Adrenal gland (tissue), 12 donors: ENCODE measurements around the gene CAPS2. TPM values are rescaled to one million over a fixed set of nuclear protein-coding genes. Genes with fewer than 3 reads are reported as not detected.

Source experiments
- DNase-seq, 7 donors: peaks; one replicate each; pipeline ENCODE4 v3.0.0-alpha.2; 2019 to 2020
- H3K27ac ChIP-seq, 5 donors: fragments of 200-600 bp; sonication (generic) in 4 of 5; 1 replicate in 3 of 5; 2 replicates in 2 of 5; pipeline versions ENCODE4 v1.5.1 to v1.8.0; 2016 to 2020; ENCODE audit warnings: mild to moderate bottlenecking in 1 of 5
- H3K27me3 ChIP-seq: fragments of 200-600 bp; 2 replicates; pipeline ENCODE4 v1.8.0; 2021
- H3K36me3 ChIP-seq, 2 donors: fragments of 200-600 bp; replicated peaks in 1 of 2; 1 replicate in 1 of 2; 2 replicates in 1 of 2; pipeline versions ENCODE4 v1.5.1 to v1.8.0; 2018 to 2022
- H3K4me1 ChIP-seq, 2 donors: fragments of 200-600 bp; replicated peaks in 1 of 2; 1 replicate in 1 of 2; 2 replicates in 1 of 2; pipeline versions ENCODE4 v1.5.1 to v1.8.0; 2018 to 2021
- H3K4me3 ChIP-seq, 4 donors: fragments of 200-600 bp; sonication (generic) in 3 of 4; one replicate each; pipeline ENCODE4 v1.5.1; 2016 to 2018
- H3K9me3 ChIP-seq, 3 donors: fragments of 200-600 bp; sonication (generic) in 1 of 3; replicated peaks in 1 of 3; 1 replicate in 2 of 3; 2 replicates in 1 of 3; pipeline versions ENCODE4 v1.5.1 to v1.8.0; 2016 to 2021
- POLR2A ChIP-seq, 2 donors: fragments of 450-650 bp; IDR thresholded peaks; one replicate each; pipeline ENCODE4 v1.6.1; 2017; ENCODE audit warnings: antibody characterized with exemption in 2 of 2, mild to moderate bottlenecking in 2 of 2, moderate library complexity in 1 of 2
- WGBS, 4 donors: extraction: QIAGEN DNeasy Blood & Tissue Kit in 2 of 4; methylation state at CpG; one replicate each; pipeline versions ENCODE4 v1.1.5 to v1.1.7; 2013 to 2017; 5-methylcytosine and 5-hydroxymethylcytosine counted together
- intact Hi-C, 2 donors: fragments of 100-400 bp; cut with DNase I; formaldehyde crosslinking; loops; one replicate each; pipeline versions ENCODE4 v1.14.1 to v1.15.0; 2022 to 2023
- polyA plus RNA-seq, 3 donors: library from polyadenylated mRNA; stranded (reverse); fragments of 200-250 nt in 2 of 3; fragments of 350-450 nt in 1 of 3; fragmentation: Illumina TruSeq in 1 of 3; extraction: RNeasy Lipid Tissue Mini Kit (QIAGEN cat#74804) in 1 of 3; gene quantifications; one replicate each; pipeline ENCODE4 v1.2.3, GENCODE V29; 2013 to 2014
- total RNA-seq, 9 donors: library from RNA; depleted of rRNA in 4 of 9; stranded (reverse); fragments of >200 nt in 4 of 9; fragments of 120-200 nt in 1 of 9; fragmentation: NEBNext Ultra II Directional in 1 of 9; extraction: Animal tissue kit (Norgen Biotek cat#: 25700) in 1 of 9; gene quantifications; one replicate each; pipeline versions ENCODE4 v1.1.0 to v1.2.4, GENCODE V29; 2013 to 2023
- TF ChIP-seq, protein P1 (sequence below), 6 experiments: fragments of 450-650 bp in 4 of 6; fragments of 200-600 bp in 2 of 6; sonication (generic) in 1 of 6; IDR thresholded peaks; 1 replicate in 5 of 6; 2 replicates in 1 of 6; pipeline versions ENCODE4 v1.5.1 to v1.8.0; 2016 to 2021; ENCODE audit warnings: antibody characterized with exemption in 6 of 6, mild to moderate bottlenecking in 2 of 6, moderate library complexity in 1 of 6
- donor health status: healthy with polysubstance abuse.
- donor health status: Bipolar disorder and iron deficiency.
- donor health status: DM: yes; HTN: yes; CAD: no.
- donor health status: DM: no; HTN: no; CAD: no.
- donor health status: DM: no; HTN: no; CAD: no.
- donor health status: DM: yes; HTN: yes; CAD: no.

CAPS2 gene
- total and polyA plus RNA-seq, 12 donors: 2.4 to 36.0 (median 12.9) TPM

DNA sequence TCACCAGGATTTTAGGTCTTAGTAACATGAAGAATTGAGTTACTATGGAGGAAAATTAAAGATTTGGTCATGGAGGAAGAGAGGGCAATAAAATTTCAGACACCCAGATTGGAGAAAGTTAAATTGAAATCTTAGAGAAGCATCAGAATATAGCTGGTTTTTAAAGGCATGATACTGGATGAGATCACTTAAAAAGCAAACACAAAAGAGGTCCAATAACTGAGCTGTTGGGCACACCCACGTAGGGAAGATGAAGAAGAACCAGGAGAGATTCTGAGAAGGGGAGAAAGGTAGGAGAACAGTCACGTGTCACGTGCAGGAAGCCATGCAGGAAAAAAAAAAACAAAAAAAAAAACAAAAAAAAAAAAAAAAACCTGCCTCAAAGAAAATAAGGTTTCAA is 18.8 kb downstream of the CAPS2 start:
- no peaks in the 10 kb centered on the region for H3K27me3 ChIP-seq
- H3K9me3 ChIP-seq: no peaks in the 10 kb centered on the region
- DNase-seq: no peak
- H3K27ac ChIP-seq: no peak overlapping the region
- 84 to 93% (median 89%) methylated on average over 3 of the region's 3 CpGs for WGBS, 4 donors
- no peak overlapping the region for H3K4me3 ChIP-seq
- TF ChIP-seq, protein P1, sequence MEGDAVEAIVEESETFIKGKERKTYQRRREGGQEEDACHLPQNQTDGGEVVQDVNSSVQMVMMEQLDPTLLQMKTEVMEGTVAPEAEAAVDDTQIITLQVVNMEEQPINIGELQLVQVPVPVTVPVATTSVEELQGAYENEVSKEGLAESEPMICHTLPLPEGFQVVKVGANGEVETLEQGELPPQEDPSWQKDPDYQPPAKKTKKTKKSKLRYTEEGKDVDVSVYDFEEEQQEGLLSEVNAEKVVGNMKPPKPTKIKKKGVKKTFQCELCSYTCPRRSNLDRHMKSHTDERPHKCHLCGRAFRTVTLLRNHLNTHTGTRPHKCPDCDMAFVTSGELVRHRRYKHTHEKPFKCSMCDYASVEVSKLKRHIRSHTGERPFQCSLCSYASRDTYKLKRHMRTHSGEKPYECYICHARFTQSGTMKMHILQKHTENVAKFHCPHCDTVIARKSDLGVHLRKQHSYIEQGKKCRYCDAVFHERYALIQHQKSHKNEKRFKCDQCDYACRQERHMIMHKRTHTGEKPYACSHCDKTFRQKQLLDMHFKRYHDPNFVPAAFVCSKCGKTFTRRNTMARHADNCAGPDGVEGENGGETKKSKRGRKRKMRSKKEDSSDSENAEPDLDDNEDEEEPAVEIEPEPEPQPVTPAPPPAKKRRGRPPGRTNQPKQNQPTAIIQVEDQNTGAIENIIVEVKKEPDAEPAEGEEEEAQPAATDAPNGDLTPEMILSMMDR (IDR thresholded peaks at IDR 0.05): no peak
- TF ChIP-seq POLR2A (IDR thresholded peaks at IDR 0.05): no peak
- no peaks in the 10 kb centered on the region for H3K4me1 ChIP-seq
- intact Hi-C loops: no loop called here
- H3K36me3 ChIP-seq: no peaks in the 10 kb centered on the region

DNA sequence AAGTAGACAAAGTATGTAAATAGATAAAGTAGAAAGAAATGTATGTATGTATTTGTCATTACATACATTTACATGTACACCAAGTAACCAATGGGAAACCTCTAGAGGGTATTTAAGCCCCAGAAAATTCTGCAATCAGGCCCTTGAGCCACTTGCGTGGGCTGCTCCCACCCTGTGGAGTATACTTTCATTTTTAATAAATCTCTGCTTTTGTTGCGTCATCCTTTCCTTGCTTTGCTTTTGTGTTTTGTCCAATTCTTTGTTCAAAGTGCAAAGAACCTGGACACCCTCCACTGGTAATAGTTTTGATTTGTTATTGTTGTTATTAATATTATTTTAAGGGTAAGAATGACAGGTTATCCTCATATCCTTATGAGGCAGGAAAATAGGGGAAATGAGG is 21.8 kb downstream of the CAPS2 start:
- H3K4me1 ChIP-seq: no peaks in the 10 kb centered on the region
- 87 to 96% (median 94%) methylated on average over 2 of the region's 2 CpGs for WGBS, 4 donors
- H3K36me3 ChIP-seq: no peaks in the 10 kb centered on the region
- DNase-seq: no peak
- no peak overlapping the region for H3K27ac ChIP-seq
- no peaks in the 10 kb centered on the region for H3K9me3 ChIP-seq
- TF ChIP-seq POLR2A (IDR thresholded peaks at IDR 0.05): no peak
- TF ChIP-seq, protein P1 (IDR thresholded peaks at IDR 0.05): no peak
- H3K27me3 ChIP-seq: no peaks in the 10 kb centered on the region
- intact Hi-C loops: no loop called here
- no peak overlapping the region for H3K4me3 ChIP-seq

DNA sequence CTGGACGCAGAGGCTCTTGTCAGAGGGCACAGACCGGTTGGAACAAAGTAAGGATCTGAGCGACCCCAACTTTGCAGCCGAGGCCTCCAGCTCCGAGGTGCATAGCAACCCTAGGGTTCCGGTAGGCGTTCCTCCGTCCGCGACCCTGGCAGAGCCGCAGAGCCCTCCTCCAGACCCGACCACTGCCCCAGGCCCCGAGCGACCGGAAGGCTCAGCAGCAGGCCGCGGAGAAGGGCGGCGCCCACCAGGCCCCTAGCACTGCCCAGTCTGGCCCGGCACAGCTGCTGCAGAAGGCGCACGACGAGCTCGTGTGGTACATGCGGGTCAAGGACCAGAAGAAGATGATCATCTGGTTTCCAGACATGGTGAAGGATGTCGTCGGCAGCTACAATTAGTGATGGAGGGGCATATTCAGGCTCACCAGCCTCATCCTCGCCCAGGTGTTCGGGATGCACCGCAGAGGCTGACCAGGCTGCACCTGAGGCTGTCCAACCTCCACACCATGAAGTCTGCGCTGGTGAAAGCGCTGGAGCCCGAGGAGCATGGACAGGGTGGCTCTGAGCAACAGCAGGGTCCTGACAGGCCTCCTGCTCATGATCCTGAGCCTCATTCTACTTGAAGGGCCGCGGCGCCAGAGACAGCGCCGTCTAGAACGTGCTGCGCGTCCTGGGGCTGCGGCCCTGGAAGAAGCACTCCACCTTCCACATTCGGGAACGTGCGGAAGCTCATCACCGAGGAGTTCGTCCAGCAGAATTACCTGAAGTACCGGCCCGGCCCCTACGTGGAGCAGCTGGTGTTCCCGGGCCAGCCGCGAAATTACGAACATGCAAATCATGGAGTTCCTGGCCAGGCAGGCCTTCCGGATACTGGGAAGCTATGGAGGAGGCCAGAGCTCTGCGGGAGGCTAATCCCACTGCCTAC is 24.5 kb downstream of the CAPS2 start:
- no peak for DNase-seq
- H3K36me3 ChIP-seq: no peaks in the 10 kb centered on the region
- H3K4me1 ChIP-seq: no peaks in the 10 kb centered on the region
- no peaks in the 10 kb centered on the region for H3K9me3 ChIP-seq
- no peak overlapping the region for H3K4me3 ChIP-seq
- no peaks in the 10 kb centered on the region for H3K27me3 ChIP-seq
- intact Hi-C loops: no loop called here
- no peak overlapping the region for H3K27ac ChIP-seq
- 95 to 98% (median 96%) methylated on average over 24 to 56 of the region's 56 CpGs for WGBS, 4 donors
- TF ChIP-seq, protein P1 (IDR thresholded peaks at IDR 0.05): no peak
- TF ChIP-seq POLR2A (IDR thresholded peaks at IDR 0.05): no peak

DNA sequence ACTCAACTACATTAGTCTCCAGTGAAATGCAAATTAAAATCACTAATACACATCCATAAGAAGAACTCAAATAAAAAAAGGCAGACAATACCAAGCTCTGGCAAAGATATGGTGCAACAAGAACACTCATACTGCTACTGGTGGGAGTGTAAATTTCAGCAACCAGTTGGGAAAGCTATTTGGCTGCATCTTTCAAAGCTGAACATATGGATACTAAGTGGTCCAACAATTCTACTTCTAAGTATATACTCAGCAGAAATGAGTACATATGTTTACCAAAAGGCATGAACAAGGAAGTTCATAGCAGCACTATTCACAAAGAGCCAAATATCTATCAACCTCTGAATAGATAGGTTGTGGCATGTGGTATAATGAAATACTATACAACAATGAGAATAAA is 27.3 kb downstream of the CAPS2 start:
- H3K9me3 ChIP-seq: no peaks in the 10 kb centered on the region
- H3K27me3 ChIP-seq: no peaks in the 10 kb centered on the region
- intact Hi-C loops: no loop called here
- TF ChIP-seq, protein P1 (IDR thresholded peaks at IDR 0.05): no peak
- no peak for TF ChIP-seq POLR2A (IDR thresholded peaks at IDR 0.05)
- DNase-seq: no peak
- no peak overlapping the region for H3K4me3 ChIP-seq
- H3K4me1 ChIP-seq: no peaks in the 10 kb centered on the region
- no peaks in the 10 kb centered on the region for H3K36me3 ChIP-seq
- H3K27ac ChIP-seq: no peak overlapping the region
